Astrocyte (in vitro differentiated cells and primary cell): Measurements from ENCODE around the gene SRGAP2B. TPM values are rescaled to one million over a fixed set of nuclear protein-coding genes. Genes with fewer than 3 reads are reported as not detected.
"Not testable (repeated sequence)": the region's sequence is repeated elsewhere in the genome, so short reads cannot be mapped to it uniquely, and the experiment has no call there.

Experiments used
- DNase-seq: peaks from one replicate; pipeline ENCODE4 v3.0.0-alpha.2; 2010; ENCODE audit warnings: low read depth
- FAIRE-seq: peaks from 2 replicates; lab custom pipeline; 2011; peaks lifted over from hg19 to GRCh38; lab: Jason Lieb, UNC
- H2AFZ ChIP-seq: 2 replicates; pipeline ENCODE4 v1.6.0; 2012; ENCODE audit warnings: low read depth, low read length, inconsistent platforms
- H3K27ac ChIP-seq: 2 replicates; pipeline ENCODE4 v1.5.1; 2011; ENCODE audit warnings: low read depth, low read length, inconsistent platforms
- H3K27me3 ChIP-seq: 2 replicates; pipeline ENCODE4 v1.6.0; 2011; ENCODE audit warnings: low read length, inconsistent platforms; ENCODE audit not compliant: insufficient read depth
- H3K36me3 ChIP-seq: 2 replicates; pipeline ENCODE4 v1.5.1; 2011; ENCODE audit warnings: low read length, inconsistent platforms; ENCODE audit not compliant: insufficient read depth
- H3K4me1 ChIP-seq: 2 replicates; pipeline ENCODE4 v1.5.1; 2011; ENCODE audit warnings: low read length, inconsistent platforms; ENCODE audit not compliant: insufficient read depth
- H3K4me2 ChIP-seq: 2 replicates; pipeline ENCODE4 v1.6.0; 2012; ENCODE audit warnings: low read length, inconsistent platforms
- H3K4me3 ChIP-seq: 2 replicates; pipeline ENCODE4 v1.5.1; 2011; ENCODE audit warnings: low read depth, mild to moderate bottlenecking, low read length, inconsistent platforms; ENCODE audit not compliant: insufficient read depth
- H3K79me2 ChIP-seq: 2 replicates; pipeline ENCODE4 v1.6.0; 2012; ENCODE audit warnings: mild to moderate bottlenecking, low read length, inconsistent platforms; ENCODE audit not compliant: insufficient read depth
- H3K9ac ChIP-seq: 2 replicates; pipeline ENCODE4 v1.6.0; 2012; ENCODE audit warnings: mild to moderate bottlenecking, low read length, inconsistent platforms
- H3K9me3 ChIP-seq: 2 replicates; pipeline ENCODE4 v1.5.1; 2012; ENCODE audit warnings: low read depth, mild to moderate bottlenecking, low read length, inconsistent platforms; ENCODE audit not compliant: insufficient read depth
- H4K20me1 ChIP-seq: 2 replicates; pipeline ENCODE4 v1.6.0; 2012; ENCODE audit warnings: low read length, inconsistent platforms; ENCODE audit not compliant: insufficient read depth
- H3K27ac Mint-ChIP-seq: one replicate; pipeline ENCODE4 v1.8.0; 2021; ENCODE audit warnings: mild to moderate bottlenecking, mixed read lengths; ENCODE audit not compliant: unreplicated experiment
- H3K27me3 Mint-ChIP-seq: one replicate; pipeline ENCODE4 v1.8.0; 2021; ENCODE audit warnings: low read depth, mixed read lengths; ENCODE audit not compliant: unreplicated experiment
- H3K36me3 Mint-ChIP-seq: one replicate; pipeline ENCODE4 v1.8.0; 2021; ENCODE audit warnings: low read depth, mixed read lengths; ENCODE audit not compliant: unreplicated experiment
- H3K4me1 Mint-ChIP-seq: one replicate; pipeline ENCODE4 v1.8.0; 2021; ENCODE audit warnings: low read depth, mixed read lengths; ENCODE audit not compliant: unreplicated experiment
- H3K4me3 Mint-ChIP-seq: one replicate; pipeline ENCODE4 v1.8.0; 2021; ENCODE audit warnings: mild to moderate bottlenecking, moderate library complexity, mixed read lengths; ENCODE audit not compliant: unreplicated experiment
- H3K9me3 Mint-ChIP-seq: one replicate; pipeline ENCODE4 v1.8.0; 2021; ENCODE audit warnings: mild to moderate bottlenecking, mixed read lengths; ENCODE audit not compliant: unreplicated experiment
- total RNA-seq: library from RNA; stranded (reverse); gene quantifications from 2 replicates; pipeline ENCODE4 v1.2.1, GENCODE V29; 2021

SRGAP2B gene
- total RNA-seq, 1 donor from 2014 or later, result 72.3 TPM

DNA sequence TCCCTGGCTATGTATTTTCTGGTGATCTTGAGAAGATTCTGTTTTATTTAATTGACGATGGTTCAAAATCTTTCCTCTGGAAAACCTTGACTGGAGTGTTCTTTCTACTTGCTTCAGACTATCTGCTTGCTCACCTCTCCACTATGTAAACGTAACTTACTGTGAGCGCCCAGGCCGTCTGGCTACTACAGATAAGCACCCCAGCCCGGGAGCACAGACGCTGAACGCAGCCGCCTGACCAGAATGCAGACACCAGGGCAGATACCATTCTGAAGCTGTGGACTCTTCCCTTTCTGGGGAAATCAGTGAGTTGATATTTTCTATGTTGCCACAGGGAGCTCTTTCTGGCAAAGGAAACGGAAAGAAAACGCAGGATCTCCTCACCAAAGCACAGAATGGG lies 28.6 kb downstream of the SRGAP2B start:
- H3K27ac Mint-ChIP-seq, H3K9me3 ChIP-seq, H3K36me3 Mint-ChIP-seq, H2AFZ ChIP-seq, H3K4me3 Mint-ChIP-seq, H3K9ac ChIP-seq, H3K36me3 ChIP-seq, H3K4me3 ChIP-seq, FAIRE-seq, H3K27me3 ChIP-seq, H3K9me3 Mint-ChIP-seq, H3K4me1 Mint-ChIP-seq, H4K20me1 ChIP-seq, H3K27ac ChIP-seq, DNase-seq, H3K4me2 ChIP-seq, H3K4me1 ChIP-seq, H3K79me2 ChIP-seq, H3K27me3 Mint-ChIP-seq: not testable (repeated sequence)

DNA sequence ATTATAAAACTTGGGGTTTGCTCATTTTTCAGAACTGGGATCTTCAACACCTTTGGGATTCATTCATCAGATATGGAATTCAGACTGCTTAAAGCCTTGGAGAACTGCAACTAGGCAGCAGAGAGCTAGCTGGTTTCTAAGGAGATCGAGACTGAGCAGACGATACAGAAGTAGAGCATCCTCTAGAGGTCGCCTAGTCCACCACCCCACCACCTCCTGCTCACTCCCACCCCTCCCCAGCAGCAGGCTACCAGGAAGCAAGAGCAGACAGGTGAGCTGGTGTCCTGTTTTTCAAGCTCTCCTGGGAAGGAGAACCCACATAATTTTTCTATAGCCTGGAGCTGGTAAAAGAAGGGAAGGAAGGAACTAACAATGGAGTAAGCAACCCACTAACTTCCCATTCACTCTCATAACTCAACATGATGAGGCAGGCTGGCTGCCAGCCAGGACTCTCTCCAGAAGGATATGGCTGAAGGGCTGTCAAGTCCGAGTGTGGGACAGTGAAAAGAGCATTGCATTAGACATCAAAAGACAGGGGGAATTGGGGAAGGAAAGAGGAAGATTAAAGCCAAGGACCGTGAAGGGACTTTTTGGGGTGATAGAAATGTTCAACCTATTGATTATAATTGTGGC lies 29.8 kb downstream of the SRGAP2B start:
- not testable (repeated sequence) for FAIRE-seq, DNase-seq, H3K4me3 ChIP-seq, H2AFZ ChIP-seq, H3K36me3 Mint-ChIP-seq, H3K4me1 Mint-ChIP-seq, H3K27ac Mint-ChIP-seq, H3K36me3 ChIP-seq, H3K27ac ChIP-seq, H3K4me3 Mint-ChIP-seq, H3K79me2 ChIP-seq, H3K27me3 Mint-ChIP-seq, H3K9me3 Mint-ChIP-seq, H3K9ac ChIP-seq, H3K4me2 ChIP-seq, H3K4me1 ChIP-seq, H3K27me3 ChIP-seq, H3K9me3 ChIP-seq, H4K20me1 ChIP-seq

DNA sequence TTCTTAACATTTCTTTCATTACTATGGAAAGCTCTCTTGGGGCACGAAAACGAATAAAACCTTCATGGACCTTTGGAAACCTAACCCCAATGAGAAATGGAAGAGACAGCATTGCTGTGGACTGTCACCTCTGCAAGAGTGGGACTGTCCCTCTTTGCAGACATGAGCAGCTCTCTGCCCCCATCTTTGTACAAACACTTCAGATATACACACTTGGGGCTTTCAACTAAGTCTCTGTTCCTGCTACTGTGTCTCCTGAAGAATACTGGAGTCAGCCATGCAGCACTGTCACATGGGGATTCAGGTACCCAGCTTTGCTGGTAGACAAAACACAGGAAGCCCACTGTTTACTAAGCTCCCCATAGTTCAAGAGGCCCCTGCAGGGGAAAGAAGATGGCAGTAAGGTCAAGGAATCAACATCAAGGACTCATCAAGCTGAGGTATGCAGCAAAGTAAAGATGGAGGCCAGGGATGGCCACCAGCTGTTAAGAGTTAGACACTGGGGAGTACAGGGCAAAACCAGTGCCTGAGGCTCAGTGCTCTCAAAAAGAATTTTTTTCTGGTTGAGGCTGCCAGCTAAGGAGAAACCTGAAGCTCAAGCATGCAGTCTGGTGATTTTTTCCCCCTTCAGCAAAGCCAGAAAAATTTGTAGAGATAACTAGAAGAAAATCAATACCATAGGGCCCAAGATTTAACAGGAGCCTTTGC lies 31.0 kb downstream of the SRGAP2B start:
- not testable (repeated sequence) for FAIRE-seq, DNase-seq, H3K4me1 ChIP-seq, H3K79me2 ChIP-seq, H3K4me3 ChIP-seq, H3K27me3 Mint-ChIP-seq, H3K4me1 Mint-ChIP-seq, H3K27me3 ChIP-seq, H3K27ac Mint-ChIP-seq, H4K20me1 ChIP-seq, H3K4me3 Mint-ChIP-seq, H3K4me2 ChIP-seq, H3K27ac ChIP-seq, H3K36me3 ChIP-seq, H3K36me3 Mint-ChIP-seq, H3K9me3 Mint-ChIP-seq, H3K9ac ChIP-seq, H2AFZ ChIP-seq, H3K9me3 ChIP-seq

DNA sequence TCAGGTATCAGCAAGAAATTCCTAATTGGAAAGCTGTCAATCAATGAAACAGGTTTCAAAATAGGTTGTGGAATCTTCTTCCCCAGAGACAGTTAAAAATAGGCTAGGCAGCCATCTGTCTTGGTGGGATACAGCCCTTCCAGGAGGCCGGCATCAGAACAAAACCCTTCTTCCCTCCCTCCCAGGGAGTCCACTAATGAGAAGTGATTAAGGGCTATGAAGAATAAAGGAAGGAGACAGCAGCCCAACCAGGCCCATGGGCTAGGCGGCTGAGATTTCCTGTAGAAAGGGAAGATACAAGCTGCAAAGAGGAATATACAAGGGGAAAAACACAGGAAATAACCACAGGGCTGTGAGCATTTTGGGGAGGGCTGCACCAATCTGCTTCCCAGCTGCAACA lies 31.8 kb downstream of the SRGAP2B start:
- not testable (repeated sequence) for H3K27ac ChIP-seq, H3K36me3 Mint-ChIP-seq, H3K36me3 ChIP-seq, H3K27ac Mint-ChIP-seq, H3K4me2 ChIP-seq, H3K9me3 Mint-ChIP-seq, H3K4me3 Mint-ChIP-seq, H4K20me1 ChIP-seq, H3K9me3 ChIP-seq, FAIRE-seq, DNase-seq, H3K27me3 Mint-ChIP-seq, H3K4me1 Mint-ChIP-seq, H3K4me1 ChIP-seq, H3K9ac ChIP-seq, H3K79me2 ChIP-seq, H2AFZ ChIP-seq, H3K27me3 ChIP-seq, H3K4me3 ChIP-seq

DNA sequence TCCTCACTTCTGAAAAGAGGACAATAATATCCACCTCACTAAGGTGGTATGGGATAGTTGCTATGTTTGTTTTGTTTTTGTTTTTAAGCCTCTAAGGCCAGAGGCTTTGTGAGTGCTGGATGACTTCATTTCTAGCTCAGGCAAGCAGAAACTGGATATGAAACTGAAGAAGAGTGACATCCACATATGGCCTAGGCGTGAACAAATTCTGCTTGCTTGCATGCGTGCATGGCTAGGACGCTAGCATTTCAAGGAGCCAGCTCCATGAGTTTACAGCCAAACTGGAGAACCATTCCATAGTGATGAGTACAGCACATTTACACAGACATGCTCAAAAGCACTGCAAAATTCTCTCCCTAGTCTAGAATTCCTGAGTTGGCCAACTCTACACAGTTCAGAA lies 36.9 kb downstream of the SRGAP2B start:
- not testable (repeated sequence) for H2AFZ ChIP-seq, H3K4me1 ChIP-seq, H3K4me3 Mint-ChIP-seq, H3K36me3 ChIP-seq, FAIRE-seq, H3K4me2 ChIP-seq, H3K79me2 ChIP-seq, H3K27me3 ChIP-seq, H3K27ac Mint-ChIP-seq, H3K27me3 Mint-ChIP-seq, H3K9ac ChIP-seq, H4K20me1 ChIP-seq, H3K27ac ChIP-seq, DNase-seq, H3K4me3 ChIP-seq, H3K9me3 ChIP-seq, H3K9me3 Mint-ChIP-seq, H3K36me3 Mint-ChIP-seq, H3K4me1 Mint-ChIP-seq

DNA sequence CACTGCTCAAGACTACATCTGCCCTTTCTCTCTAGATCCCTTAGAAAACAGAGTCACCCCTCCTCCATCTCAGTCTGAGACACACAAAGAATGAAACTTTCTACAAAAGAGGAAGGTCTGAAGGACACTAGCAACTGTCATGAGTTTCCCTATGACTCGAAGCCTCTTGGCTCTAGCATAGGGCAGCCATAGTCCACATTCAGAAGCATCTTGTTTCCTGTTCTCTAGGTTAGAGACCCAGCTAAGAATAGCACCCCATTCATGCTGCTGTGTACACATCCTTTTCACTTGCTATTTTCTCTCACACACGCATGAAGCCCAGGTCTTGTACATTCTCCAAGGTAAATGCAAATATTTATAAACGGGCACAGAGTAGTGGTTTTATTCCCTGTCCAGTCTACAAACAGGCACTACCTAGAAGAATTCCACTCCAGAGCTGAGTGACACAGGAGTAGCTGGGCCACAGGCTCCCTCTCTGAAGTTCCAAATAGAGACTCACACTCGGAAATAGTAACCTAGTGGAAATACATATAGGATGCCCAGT lies 39.8 kb downstream of the SRGAP2B start:
- H3K9me3 ChIP-seq, H3K9me3 Mint-ChIP-seq, DNase-seq, H3K36me3 Mint-ChIP-seq, H3K27me3 Mint-ChIP-seq, FAIRE-seq, H3K79me2 ChIP-seq, H3K27me3 ChIP-seq, H4K20me1 ChIP-seq, H2AFZ ChIP-seq, H3K4me1 Mint-ChIP-seq, H3K9ac ChIP-seq, H3K27ac ChIP-seq, H3K4me1 ChIP-seq, H3K27ac Mint-ChIP-seq, H3K4me2 ChIP-seq, H3K4me3 Mint-ChIP-seq, H3K36me3 ChIP-seq, H3K4me3 ChIP-seq: not testable (repeated sequence)
